GM15510 (cell line): ENCODE measurements around the gene LYRM2.

Experiments
- POLR2A ChIP-seq: IDR thresholded peaks from 3 replicates; pipeline ENCODE4 v1.6.1; 2011; ENCODE audit warnings: borderline replicate concordance; ENCODE audit not compliant: insufficient read length; ENCODE audit errors: extremely low read depth

LYRM2 gene

GRCh38 chr6:89615882-89616281 lies 22.7 kb downstream of the LYRM2 start:
- no peak for TF ChIP-seq POLR2A

- TF ChIP-seq POLR2A = no peak
Measured at GRCh38 chr6:89613790-89614189, 24.8 kb downstream of the LYRM2 start.

GRCh38 chr6:89612121-89612520 lies 26.4 kb downstream of the LYRM2 start:
- TF ChIP-seq POLR2A = no peak

GRCh38 chr6:89611666-89612065 lies 26.9 kb downstream of the LYRM2 start:
- no peak for TF ChIP-seq POLR2A

GRCh38 chr6:89610149-89610642 lies 28.4 kb downstream of the LYRM2 start:
- no peak for TF ChIP-seq POLR2A

GRCh38 chr6:89605861-89606260 lies 32.7 kb downstream of the LYRM2 start:
- TF ChIP-seq POLR2A = no peak

GRCh38 chr6:89604653-89605052 lies 33.9 kb downstream of the LYRM2 start:
- no peak for TF ChIP-seq POLR2A

GRCh38 chr6:89602166-89602565 lies 36.4 kb downstream of the LYRM2 start:
- no peak for TF ChIP-seq POLR2A

GRCh38 chr6:89599727-89600126 lies 38.8 kb downstream of the LYRM2 start:
- no peak for TF ChIP-seq POLR2A

- no peak for TF ChIP-seq POLR2A
Measured at GRCh38 chr6:89597988-89598387, 40.6 kb downstream of the LYRM2 start.

- TF ChIP-seq POLR2A = no peak
Measured at GRCh38 chr6:89597372-89597771, 41.2 kb downstream of the LYRM2 start.

GRCh38 chr6:89596484-89596883 lies 42.1 kb downstream of the LYRM2 start:
- TF ChIP-seq POLR2A = no peak

GRCh38 chr6:89596056-89596455 lies 42.5 kb downstream of the LYRM2 start:
- TF ChIP-seq POLR2A = no peak

GRCh38 chr6:89591745-89592144 lies 46.8 kb downstream of the LYRM2 start:
- TF ChIP-seq POLR2A = no peak

- no peak for TF ChIP-seq POLR2A
Measured at GRCh38 chr6:89590133-89590532, 48.4 kb downstream of the LYRM2 start.

GRCh38 chr6:89589297-89590025 lies 49.1 kb downstream of the LYRM2 start:
- no peak for TF ChIP-seq POLR2A
